Chondrocyte (in vitro differentiated cells): Measurements from ENCODE around the gene PCYOX1L. TPM values are rescaled to one million over a fixed set of nuclear protein-coding genes. Genes with fewer than 3 reads are reported as not detected.
A peak's percentile ranks its signal among the peaks of the same experiment; 100 is the strongest.

Experiments used
- DNase-seq: peaks from one replicate; pipeline ENCODE4 v3.0.0; 2021; ENCODE audit warnings: mixed read lengths, low spot score
- H3K27ac Mint-ChIP-seq: one replicate; pipeline ENCODE4 v1.8.0; 2021; ENCODE audit warnings: mild to moderate bottlenecking, moderate library complexity, mixed read lengths; ENCODE audit not compliant: unreplicated experiment
- H3K27me3 Mint-ChIP-seq: 2 replicates; pipeline ENCODE4 v1.8.0; 2021; ENCODE audit warnings: low read depth, mixed read lengths
- H3K36me3 Mint-ChIP-seq: 2 replicates; pipeline ENCODE4 v1.8.0; 2021; ENCODE audit warnings: low read depth, mixed read lengths
- H3K4me1 Mint-ChIP-seq: 2 replicates; pipeline ENCODE4 v1.8.0; 2021; ENCODE audit warnings: low read depth, mild to moderate bottlenecking, mixed read lengths
- H3K4me3 Mint-ChIP-seq: one replicate; pipeline ENCODE4 v1.8.0; 2021; ENCODE audit warnings: mild to moderate bottlenecking, moderate library complexity, mixed read lengths; ENCODE audit not compliant: unreplicated experiment
- H3K9me3 Mint-ChIP-seq: 2 replicates; pipeline ENCODE4 v1.8.0; 2021; ENCODE audit warnings: low read depth, mixed read lengths
- CTCF ChIP-seq: fragments of 200-600 bp; sonication (generic); IDR thresholded peaks from 2 replicates; pipeline ENCODE4 v1.5.0; 2021; ENCODE audit warnings: antibody characterized with exemption, mild to moderate bottlenecking, moderate library complexity
- total RNA-seq: library from RNA; stranded (reverse); gene quantifications from 3 replicates; pipeline ENCODE4 v1.2.1, GENCODE V29; 2021

The PCYOX1L gene
- total RNA-seq, 1 donor from 2014 or later: 7.1 TPM

GRCh38 chr5:149325894-149326293 lies 32.0 kb upstream of the PCYOX1L start:
- Mint-ChIP-seq H3K27ac (no peak overlapping the region), H3K27me3 (no peaks in the 10 kb centered on the region)

GRCh38 chr5:149326611-149327010 lies 31.2 kb upstream of the PCYOX1L start:
- Mint-ChIP-seq H3K4me3 (no peak overlapping the region), H3K27me3 (no peaks in the 10 kb centered on the region), H3K9me3 (no peaks in the 10 kb centered on the region), H3K36me3 (peaks cover 1% of the 10 kb centered on the region), H3K4me1 (peaks cover 21% of the 10 kb centered on the region), H3K27ac (no peak overlapping the region)
- TF ChIP-seq CTCF: no peak
- DNase-seq: no peak

More at GRCh38 chr5:149325894-149326293, 32.0 kb upstream of the PCYOX1L start:
- DNase-seq: no peak
- H3K36me3 Mint-ChIP-seq: peaks cover 1% of the 10 kb centered on the region
- no peak overlapping the region for H3K4me3 Mint-ChIP-seq
- no peaks in the 10 kb centered on the region for H3K9me3 Mint-ChIP-seq
- H3K4me1 Mint-ChIP-seq: peaks cover 27% of the 10 kb centered on the region
- TF ChIP-seq CTCF: no peak

GRCh38 chr5:149328177-149328576 lies 29.7 kb upstream of the PCYOX1L start:
- no peak for DNase-seq
- H3K9me3 Mint-ChIP-seq: no peaks in the 10 kb centered on the region
- H3K4me1 Mint-ChIP-seq: peaks cover 18% of the 10 kb centered on the region
- TF ChIP-seq CTCF: no peak
- H3K36me3 Mint-ChIP-seq: peaks cover 1% of the 10 kb centered on the region
- no peak overlapping the region for H3K4me3 Mint-ChIP-seq
- no peaks in the 10 kb centered on the region for H3K27me3 Mint-ChIP-seq
- H3K27ac Mint-ChIP-seq: no peak overlapping the region

GRCh38 chr5:149333711-149334443 lies 24.0 kb upstream of the PCYOX1L start:
- H3K27me3 Mint-ChIP-seq: no peaks in the 10 kb centered on the region
- no peak for TF ChIP-seq CTCF
- H3K27ac Mint-ChIP-seq: peak overlapping the region; percentile 81
- DNase-seq: no peak
- H3K9me3 Mint-ChIP-seq: no peaks in the 10 kb centered on the region
- H3K4me1 Mint-ChIP-seq: peaks cover 12% of the 10 kb centered on the region
- no peak overlapping the region for H3K4me3 Mint-ChIP-seq
- H3K36me3 Mint-ChIP-seq: peaks cover 3% of the 10 kb centered on the region

GRCh38 chr5:149337736-149338135 lies 20.1 kb upstream of the PCYOX1L start:
- no peak for TF ChIP-seq CTCF
- H3K4me1 Mint-ChIP-seq: peaks cover 17% of the 10 kb centered on the region
- DNase-seq: no peak
- H3K27ac Mint-ChIP-seq: no peak overlapping the region
- peaks cover 3% of the 10 kb centered on the region for H3K36me3 Mint-ChIP-seq
- H3K4me3 Mint-ChIP-seq: no peak overlapping the region
- no peaks in the 10 kb centered on the region for H3K9me3 Mint-ChIP-seq
- no peaks in the 10 kb centered on the region for H3K27me3 Mint-ChIP-seq
